SU-DHL-6 (cell line): ENCODE results near the gene MTMR3.

Experiments used
- EZH2phosphoT487 ChIP-seq: fragments of 200-600 bp; sonication (generic), shearing (Covaris generic); conservative IDR thresholded peaks from 2 replicates; pipeline ENCODE4 v1.6.1; 2018; ENCODE audit warnings: mild to moderate bottlenecking, antibody characterized with exemption, low read length, moderate library complexity, mixed read lengths
- TF ChIP-seq, protein P1 (sequence below): fragments of 200-600 bp; sonication (generic); IDR thresholded peaks from one replicate; pipeline ENCODE4 v1.5.1; 2017; ENCODE audit warnings: antibody characterized with exemption, mild to moderate bottlenecking, low read length, moderate library complexity; ENCODE audit not compliant: insufficient read depth, poor library complexity, severe bottlenecking

DNA sequence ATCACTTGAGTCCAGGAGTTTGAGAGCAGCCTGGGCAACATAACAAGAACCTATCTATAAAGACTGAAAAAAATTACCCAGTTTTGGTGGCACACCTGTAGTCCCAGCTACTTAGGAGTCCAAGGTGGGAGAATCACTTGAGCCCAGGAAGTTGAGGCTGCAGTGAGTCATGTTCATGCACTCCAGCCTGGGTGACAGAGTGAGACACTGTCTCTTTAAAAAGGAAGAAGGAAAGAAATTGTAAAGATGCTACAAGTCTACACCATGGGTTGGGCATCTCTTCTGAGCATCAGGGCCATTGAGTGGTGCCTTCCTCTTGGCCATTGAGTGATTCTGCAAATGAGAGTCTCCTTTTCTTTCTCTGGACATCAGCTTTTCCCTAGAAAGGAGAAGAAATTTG lies 15.7 kb upstream of the MTMR3 start:
- TF ChIP-seq, protein P1, sequence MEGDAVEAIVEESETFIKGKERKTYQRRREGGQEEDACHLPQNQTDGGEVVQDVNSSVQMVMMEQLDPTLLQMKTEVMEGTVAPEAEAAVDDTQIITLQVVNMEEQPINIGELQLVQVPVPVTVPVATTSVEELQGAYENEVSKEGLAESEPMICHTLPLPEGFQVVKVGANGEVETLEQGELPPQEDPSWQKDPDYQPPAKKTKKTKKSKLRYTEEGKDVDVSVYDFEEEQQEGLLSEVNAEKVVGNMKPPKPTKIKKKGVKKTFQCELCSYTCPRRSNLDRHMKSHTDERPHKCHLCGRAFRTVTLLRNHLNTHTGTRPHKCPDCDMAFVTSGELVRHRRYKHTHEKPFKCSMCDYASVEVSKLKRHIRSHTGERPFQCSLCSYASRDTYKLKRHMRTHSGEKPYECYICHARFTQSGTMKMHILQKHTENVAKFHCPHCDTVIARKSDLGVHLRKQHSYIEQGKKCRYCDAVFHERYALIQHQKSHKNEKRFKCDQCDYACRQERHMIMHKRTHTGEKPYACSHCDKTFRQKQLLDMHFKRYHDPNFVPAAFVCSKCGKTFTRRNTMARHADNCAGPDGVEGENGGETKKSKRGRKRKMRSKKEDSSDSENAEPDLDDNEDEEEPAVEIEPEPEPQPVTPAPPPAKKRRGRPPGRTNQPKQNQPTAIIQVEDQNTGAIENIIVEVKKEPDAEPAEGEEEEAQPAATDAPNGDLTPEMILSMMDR, result no peak
- no peak for TF ChIP-seq EZH2phosphoT487
